Ishikawa (cell line): ENCODE measurements around the gene EYA4.

Experiments used
- CEBPB ChIP-seq: IDR thresholded peaks from 2 replicates; pipeline ENCODE4 v1.6.1; 2012
- CREB1 ChIP-seq: IDR thresholded peaks from 2 replicates; pipeline ENCODE4 v1.6.1; 2012; ENCODE audit warnings: low read depth
- EGR1 ChIP-seq: IDR thresholded peaks from 2 replicates; pipeline ENCODE4 v1.6.1; 2012
- EP300 ChIP-seq: IDR thresholded peaks from 2 replicates; pipeline ENCODE4 v1.6.1; 2012; ENCODE audit warnings: borderline replicate concordance
- FOXM1 ChIP-seq: IDR thresholded peaks from 2 replicates; pipeline ENCODE4 v1.6.1; 2012; ENCODE audit warnings: low read depth, borderline replicate concordance
- NFIC ChIP-seq: IDR thresholded peaks from 2 replicates; pipeline ENCODE4 v1.6.1; 2012
- RAD21 ChIP-seq: IDR thresholded peaks from 2 replicates; pipeline ENCODE4 v1.6.1; 2012; ENCODE audit warnings: low read depth
- TAF1 ChIP-seq: IDR thresholded peaks from 2 replicates; pipeline ENCODE4 v1.6.1; 2012; ENCODE audit warnings: low read depth, mild to moderate bottlenecking
- TCF12 ChIP-seq: IDR thresholded peaks from 2 replicates; pipeline ENCODE4 v1.6.1; 2012; ENCODE audit warnings: low read depth
- TEAD4 ChIP-seq: IDR thresholded peaks from 2 replicates; pipeline ENCODE4 v1.6.1; 2012
- YY1 ChIP-seq: IDR thresholded peaks from 2 replicates; pipeline ENCODE4 v1.6.1; 2012; ENCODE audit warnings: low read depth
- ZBTB7A ChIP-seq: IDR thresholded peaks from 2 replicates; pipeline ENCODE4 v1.6.1; 2012; ENCODE audit warnings: low read depth
- TF ChIP-seq, protein P1 (sequence below): IDR thresholded peaks from 2 replicates; pipeline ENCODE4 v1.6.1; 2012; ENCODE audit warnings: low read depth, mild to moderate bottlenecking
- TF ChIP-seq, protein P2 (sequence below): IDR thresholded peaks from 2 replicates; pipeline ENCODE4 v1.6.1; 2012
- TF ChIP-seq, protein P3 (sequence below): IDR thresholded peaks from 2 replicates; pipeline ENCODE4 v1.6.1; 2012

EYA4 gene

GRCh38 chr6:133553652-133554051, 312.5 kb downstream of the EYA4 start:
- TF ChIP-seq EGR1: no peak
- peak; percentile 94 for TF ChIP-seq RAD21
- no peak for TF ChIP-seq YY1
- TF ChIP-seq CEBPB: no peak
- TF ChIP-seq, protein P1, sequence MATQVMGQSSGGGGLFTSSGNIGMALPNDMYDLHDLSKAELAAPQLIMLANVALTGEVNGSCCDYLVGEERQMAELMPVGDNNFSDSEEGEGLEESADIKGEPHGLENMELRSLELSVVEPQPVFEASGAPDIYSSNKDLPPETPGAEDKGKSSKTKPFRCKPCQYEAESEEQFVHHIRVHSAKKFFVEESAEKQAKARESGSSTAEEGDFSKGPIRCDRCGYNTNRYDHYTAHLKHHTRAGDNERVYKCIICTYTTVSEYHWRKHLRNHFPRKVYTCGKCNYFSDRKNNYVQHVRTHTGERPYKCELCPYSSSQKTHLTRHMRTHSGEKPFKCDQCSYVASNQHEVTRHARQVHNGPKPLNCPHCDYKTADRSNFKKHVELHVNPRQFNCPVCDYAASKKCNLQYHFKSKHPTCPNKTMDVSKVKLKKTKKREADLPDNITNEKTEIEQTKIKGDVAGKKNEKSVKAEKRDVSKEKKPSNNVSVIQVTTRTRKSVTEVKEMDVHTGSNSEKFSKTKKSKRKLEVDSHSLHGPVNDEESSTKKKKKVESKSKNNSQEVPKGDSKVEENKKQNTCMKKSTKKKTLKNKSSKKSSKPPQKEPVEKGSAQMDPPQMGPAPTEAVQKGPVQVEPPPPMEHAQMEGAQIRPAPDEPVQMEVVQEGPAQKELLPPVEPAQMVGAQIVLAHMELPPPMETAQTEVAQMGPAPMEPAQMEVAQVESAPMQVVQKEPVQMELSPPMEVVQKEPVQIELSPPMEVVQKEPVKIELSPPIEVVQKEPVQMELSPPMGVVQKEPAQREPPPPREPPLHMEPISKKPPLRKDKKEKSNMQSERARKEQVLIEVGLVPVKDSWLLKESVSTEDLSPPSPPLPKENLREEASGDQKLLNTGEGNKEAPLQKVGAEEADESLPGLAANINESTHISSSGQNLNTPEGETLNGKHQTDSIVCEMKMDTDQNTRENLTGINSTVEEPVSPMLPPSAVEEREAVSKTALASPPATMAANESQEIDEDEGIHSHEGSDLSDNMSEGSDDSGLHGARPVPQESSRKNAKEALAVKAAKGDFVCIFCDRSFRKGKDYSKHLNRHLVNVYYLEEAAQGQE: no peak

DNA sequence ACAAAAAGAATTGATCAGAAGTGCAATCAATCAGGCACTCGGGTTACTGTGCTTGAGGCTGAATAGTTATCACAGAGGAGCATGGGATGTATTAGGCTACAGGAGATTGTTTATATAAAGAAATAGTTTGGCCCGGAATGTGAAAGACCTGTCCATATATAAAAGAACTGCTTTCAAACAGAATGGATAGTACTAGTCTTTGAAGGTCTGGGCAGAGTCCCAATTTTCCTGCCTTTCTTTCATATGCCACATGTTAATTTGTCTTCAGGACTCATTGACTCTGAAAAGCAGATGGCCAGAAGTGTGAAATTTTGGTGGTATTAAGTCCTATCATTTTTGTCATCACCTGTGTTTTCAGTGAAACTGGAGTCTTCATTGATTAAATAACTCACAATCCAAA, 314.5 kb downstream of the EYA4 start:
- TF ChIP-seq TEAD4 (no peak), NFIC (no peak), YY1 (no peak), RAD21 (no peak), TAF1 (no peak), EGR1 (no peak), FOXM1 (no peak)
- TF ChIP-seq, protein P1: no peak
- TF ChIP-seq, protein P2, sequence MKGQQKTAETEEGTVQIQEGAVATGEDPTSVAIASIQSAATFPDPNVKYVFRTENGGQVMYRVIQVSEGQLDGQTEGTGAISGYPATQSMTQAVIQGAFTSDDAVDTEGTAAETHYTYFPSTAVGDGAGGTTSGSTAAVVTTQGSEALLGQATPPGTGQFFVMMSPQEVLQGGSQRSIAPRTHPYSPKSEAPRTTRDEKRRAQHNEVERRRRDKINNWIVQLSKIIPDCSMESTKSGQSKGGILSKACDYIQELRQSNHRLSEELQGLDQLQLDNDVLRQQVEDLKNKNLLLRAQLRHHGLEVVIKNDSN: no peak

GRCh38 chr6:133559926-133560325, 318.8 kb downstream of the EYA4 start:
- TF ChIP-seq NFIC (no peak), FOXM1 (no peak), YY1 (no peak), TCF12 (no peak), TAF1 (no peak), TEAD4 (no peak), ZBTB7A (no peak), CREB1 (no peak), CEBPB (no peak), RAD21 (no peak), EP300 (no peak), EGR1 (no peak)
- TF ChIP-seq, protein P3, sequence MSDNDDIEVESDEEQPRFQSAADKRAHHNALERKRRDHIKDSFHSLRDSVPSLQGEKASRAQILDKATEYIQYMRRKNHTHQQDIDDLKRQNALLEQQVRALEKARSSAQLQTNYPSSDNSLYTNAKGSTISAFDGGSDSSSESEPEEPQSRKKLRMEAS: no peak
- TF ChIP-seq, protein P2: no peak
- TF ChIP-seq, protein P1: no peak

GRCh38 chr6:133567636-133568035, 326.5 kb downstream of the EYA4 start:
- TF ChIP-seq ZBTB7A (no peak), RAD21 (no peak), EGR1 (no peak), EP300 (no peak), FOXM1 (no peak), TCF12 (no peak), YY1 (no peak)
- TF ChIP-seq, protein P1: no peak
- TF ChIP-seq, protein P3: no peak
